Measurements from ENCODE around the gene KRTAP10-11.

DNA sequence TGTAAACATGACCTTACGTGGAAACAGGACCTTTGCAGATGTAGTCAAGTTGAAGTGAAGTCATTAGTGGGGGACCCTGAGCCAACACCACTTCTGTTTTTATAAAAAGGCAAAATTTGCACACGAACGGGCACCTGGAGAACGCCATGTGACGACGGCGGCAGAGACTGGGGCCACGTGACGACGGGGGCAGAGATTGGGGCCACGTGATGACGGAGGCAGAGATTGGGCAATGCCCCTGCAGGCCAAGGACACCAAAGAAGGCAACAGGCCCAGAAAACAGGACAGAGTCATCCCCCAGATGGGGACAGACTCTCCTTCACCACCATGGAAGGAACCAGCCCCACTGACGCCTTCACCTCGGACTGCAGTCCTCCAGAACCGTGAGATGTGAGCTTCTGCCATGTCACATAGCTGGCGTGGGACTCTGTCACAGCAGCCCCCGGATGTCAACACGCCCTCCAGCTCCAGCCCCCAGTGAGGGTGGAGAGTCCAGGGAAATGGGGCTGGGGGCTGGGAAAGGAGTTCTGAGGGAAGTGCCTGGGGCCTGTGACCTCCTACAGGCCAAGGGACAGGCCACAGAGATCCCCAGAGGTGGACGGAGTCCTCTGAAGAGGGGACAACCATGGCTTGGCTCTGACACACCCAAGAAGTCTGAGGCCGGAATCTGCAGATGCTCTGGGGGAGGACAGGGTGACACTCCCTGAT, 4.2 kb downstream of the KRTAP10-11 start:
- TF ChIP-seq, protein P1, sequence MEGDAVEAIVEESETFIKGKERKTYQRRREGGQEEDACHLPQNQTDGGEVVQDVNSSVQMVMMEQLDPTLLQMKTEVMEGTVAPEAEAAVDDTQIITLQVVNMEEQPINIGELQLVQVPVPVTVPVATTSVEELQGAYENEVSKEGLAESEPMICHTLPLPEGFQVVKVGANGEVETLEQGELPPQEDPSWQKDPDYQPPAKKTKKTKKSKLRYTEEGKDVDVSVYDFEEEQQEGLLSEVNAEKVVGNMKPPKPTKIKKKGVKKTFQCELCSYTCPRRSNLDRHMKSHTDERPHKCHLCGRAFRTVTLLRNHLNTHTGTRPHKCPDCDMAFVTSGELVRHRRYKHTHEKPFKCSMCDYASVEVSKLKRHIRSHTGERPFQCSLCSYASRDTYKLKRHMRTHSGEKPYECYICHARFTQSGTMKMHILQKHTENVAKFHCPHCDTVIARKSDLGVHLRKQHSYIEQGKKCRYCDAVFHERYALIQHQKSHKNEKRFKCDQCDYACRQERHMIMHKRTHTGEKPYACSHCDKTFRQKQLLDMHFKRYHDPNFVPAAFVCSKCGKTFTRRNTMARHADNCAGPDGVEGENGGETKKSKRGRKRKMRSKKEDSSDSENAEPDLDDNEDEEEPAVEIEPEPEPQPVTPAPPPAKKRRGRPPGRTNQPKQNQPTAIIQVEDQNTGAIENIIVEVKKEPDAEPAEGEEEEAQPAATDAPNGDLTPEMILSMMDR (IDR thresholded peaks at IDR 0.05) = no peak
- TF ChIP-seq POLR2A (IDR thresholded peaks at IDR 0.05) = no peak
